Right forelimb (tissue), 1 donor: ENCODE measurements around the gene B3GALT5.

Experiments
- DNase-seq: peaks from one replicate; pipeline ENCODE4 v3.0.0-alpha.2; 2018

B3GALT5 gene

DNA sequence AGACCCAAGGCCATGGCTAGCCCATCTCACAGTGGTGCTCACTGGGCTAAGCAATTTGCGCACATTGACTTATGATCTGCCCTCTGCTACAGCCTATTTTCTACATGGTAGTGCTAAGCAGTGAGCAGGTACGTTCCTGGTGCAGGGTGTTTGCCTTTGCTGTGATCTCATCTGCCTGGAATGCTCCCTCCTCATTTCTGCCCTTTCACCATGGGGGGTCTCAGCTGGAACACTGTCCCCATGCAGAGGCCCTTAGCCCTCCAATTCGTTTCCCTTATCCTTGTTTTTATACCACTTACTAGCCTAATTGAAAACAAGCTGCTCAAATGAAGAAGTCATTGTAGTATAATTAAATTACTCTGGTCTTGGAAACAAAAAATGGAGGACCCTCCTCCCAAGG is 2.0 kb upstream of the B3GALT5 start:
- DNase-seq = no peak

DNA sequence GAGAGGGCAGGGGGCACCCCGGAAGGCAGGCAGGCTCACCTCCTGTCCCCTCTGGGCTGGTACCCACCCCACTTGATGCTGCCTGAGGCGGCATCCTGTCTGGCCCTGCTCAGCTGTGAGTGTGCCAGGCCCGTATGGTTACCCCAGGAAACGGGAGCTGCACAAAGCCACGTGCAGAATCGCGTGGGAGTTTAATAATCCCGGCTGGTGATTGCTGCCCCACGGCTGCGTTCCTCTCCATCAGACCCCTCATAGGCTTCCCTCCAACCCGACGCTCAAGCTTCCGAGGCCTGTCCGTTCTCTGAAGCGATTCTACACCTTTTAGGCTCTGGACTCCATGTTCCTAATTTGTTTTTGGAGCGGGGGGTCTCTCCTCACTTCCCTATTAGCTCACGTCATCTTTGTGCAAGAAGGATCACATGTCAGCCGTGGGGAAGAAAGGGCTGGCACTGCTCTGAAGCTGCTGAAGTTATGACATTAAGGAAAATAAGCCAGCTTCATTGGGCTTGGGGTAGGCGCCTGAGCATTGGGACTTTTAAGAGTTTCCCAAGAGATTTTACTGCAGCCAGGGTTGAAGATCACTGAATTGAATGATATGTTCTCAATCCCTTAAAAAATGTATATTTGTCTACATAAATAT is 1.1 kb upstream of the B3GALT5 start:
- DNase-seq = no peak

DNA sequence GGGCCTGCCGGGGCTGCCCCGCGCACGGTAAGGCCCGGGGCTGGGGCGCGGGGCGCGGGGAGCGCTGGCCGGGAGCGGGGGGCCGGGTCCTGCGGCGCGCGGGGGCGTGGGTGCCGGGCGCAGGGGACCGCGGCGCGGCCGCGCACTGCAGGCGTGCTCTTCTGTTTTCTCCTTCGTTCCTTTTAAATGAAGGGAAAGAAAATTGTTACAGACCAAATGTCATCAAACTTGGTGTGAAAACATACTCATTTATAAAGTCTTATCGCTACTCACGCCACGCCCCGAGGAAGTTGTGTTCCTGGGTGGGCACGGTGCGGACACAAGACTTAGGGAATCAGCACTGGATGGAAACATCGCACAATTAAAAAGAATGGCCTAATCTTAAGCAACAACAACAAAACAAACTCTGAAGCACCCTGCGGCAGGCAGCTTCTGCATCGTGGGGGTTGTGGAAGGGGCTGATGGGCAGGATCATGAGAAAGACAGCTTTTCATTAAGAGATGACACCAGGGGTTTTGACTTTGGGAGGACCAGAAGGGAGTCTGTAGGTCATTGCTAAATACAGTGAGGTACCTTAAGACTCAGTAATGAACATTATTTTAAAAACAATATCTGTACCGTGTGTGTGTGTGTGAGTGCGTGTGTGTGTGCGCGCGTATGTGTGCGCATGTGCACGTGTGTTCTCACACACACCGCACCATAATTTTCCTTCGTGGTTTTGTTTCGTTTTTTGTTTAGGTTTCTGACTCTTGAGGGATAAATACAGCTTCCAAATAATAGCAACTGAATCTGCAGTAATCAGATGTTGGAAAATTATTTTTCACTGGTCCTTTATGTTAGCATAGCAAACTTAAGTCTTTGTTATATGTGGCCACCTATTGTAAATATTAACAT is 548 bp downstream of the B3GALT5 start:
- DNase-seq = no peak

DNA sequence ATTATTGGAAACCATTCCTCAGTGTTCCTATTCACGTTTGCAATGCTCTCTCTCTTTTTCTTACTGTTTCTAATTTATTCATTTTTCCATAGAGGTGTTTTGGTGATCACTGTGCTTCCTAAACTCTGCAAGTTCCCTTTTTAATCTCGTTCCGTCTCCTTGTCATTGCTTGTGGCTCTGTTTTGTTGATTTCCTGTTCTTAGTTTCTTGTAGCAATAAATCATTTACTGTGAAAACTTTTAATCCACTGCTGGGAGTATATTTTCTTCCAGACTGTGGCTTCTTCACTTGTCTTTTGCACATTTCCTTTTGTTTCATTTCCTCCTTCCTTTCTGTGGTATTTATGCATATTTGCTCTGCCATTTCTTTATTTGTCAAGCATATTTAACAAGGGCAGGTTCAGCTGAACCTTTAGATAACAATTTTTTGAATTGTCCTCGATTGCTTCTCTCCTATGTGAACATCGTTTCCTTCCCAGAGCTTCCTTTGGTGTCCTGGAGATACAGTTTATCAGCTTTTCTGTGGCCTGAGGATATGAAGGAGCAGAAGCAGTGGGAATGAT is 3.6 kb downstream of the B3GALT5 start:
- no peak for DNase-seq

DNA sequence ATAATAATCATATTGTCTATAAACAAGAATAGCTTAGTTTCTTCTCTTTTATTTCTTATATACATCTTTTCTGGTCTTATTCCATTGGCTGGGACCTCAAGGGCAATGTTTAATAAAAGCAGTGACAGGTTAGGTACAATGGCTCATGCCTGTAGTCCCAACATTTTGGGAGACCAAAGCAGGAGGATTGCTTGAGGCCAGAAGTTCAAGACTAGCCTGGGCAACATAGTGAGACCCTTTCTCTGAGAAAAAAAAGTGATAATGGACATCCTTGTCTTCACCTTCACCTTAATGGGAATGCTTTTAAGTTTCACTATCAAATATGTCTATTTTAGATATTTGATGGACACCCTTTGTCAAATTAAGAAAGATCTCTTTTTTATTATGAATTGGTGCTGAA is 8.1 kb downstream of the B3GALT5 start:
- no peak for DNase-seq

DNA sequence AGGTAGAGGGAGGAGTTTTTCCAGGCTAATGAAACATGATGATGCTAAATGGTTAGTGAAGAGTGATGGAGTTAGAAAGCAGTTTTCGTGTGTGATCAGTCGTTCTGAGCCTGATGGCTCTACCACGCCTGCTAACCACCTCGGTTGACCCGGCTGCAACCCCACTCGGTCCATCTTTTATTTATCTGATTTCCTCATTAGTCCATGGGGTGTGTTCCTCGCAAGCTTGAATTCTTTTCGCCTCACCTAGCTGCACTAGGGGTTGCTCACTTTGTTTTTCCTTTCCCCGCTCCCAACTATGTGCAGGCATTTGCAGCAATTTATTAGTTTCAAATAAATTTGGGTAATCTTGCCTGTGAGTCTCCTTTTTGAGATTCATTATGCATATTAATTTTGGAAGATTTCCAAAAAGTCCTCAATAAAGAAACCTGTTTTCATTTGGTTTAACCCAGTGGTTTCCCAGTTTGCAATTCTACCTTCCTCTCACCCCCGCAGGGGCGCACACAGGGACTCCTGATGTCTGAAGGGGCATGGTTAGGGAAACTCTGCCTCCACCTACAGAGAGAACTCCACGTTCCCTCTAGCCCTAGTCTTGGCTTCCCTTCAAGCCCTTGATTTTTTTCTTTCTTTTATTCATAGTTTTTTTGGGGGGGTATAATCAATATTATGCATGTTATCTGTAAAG is 12.6 kb downstream of the B3GALT5 start:
- no peak for DNase-seq

DNA sequence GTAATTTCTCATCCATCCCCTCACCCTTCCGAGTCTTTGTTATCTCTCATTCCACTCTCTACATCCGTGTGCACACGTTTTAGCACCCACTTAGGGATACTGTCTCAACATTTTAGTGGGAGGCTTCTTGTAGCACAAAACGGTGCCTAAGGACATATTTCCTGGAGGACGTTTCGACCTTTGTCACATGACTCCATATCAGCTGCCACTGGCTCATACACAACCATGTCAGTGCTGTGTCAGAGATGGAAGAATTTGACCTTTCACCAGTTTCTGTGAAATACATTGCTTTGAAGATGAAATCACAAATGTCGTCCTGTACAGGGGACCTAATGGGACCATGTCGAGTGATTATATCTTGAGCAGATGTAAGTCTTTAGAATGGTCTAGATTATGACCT is 15.6 kb downstream of the B3GALT5 start:
- no peak for DNase-seq

DNA sequence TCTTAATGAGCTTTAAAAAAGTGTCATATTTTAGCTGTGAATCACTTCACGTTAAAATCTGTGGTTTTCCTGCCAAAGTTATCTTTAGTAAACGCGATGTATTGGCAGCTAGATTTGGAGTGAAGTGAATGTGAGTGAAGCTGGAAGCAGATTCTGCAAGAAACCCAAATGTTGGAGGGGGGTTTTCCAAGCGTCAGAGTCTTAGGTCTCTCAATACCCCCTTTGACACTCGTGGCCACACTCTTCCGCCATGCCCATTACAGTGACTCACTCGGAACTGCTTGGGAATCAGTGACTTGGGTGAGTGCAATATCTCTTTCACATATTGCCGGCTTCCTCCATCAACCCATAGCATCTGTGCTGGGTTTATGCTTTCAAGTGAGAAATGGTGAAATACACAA is 17.5 kb downstream of the B3GALT5 start:
- DNase-seq = no peak

DNA sequence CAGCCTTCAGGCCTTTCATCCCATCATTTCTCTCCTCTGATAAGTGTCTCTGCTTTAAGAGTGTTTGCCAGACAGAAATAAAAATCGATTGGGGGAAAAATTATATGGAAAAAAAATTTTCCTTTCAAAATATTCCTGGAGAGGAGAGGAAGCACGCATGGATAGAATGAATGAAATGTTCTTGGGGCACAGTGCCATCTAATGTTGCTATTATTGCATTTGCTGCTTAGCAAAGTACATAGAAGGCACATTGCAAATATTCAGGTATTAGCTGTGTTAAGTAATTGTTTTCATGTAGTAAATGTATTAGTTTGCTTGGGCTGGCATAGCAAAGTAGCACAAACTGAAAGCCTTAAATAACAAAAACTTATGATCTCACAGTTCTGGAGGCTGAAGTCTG is 18.1 kb downstream of the B3GALT5 start:
- DNase-seq = no peak

DNA sequence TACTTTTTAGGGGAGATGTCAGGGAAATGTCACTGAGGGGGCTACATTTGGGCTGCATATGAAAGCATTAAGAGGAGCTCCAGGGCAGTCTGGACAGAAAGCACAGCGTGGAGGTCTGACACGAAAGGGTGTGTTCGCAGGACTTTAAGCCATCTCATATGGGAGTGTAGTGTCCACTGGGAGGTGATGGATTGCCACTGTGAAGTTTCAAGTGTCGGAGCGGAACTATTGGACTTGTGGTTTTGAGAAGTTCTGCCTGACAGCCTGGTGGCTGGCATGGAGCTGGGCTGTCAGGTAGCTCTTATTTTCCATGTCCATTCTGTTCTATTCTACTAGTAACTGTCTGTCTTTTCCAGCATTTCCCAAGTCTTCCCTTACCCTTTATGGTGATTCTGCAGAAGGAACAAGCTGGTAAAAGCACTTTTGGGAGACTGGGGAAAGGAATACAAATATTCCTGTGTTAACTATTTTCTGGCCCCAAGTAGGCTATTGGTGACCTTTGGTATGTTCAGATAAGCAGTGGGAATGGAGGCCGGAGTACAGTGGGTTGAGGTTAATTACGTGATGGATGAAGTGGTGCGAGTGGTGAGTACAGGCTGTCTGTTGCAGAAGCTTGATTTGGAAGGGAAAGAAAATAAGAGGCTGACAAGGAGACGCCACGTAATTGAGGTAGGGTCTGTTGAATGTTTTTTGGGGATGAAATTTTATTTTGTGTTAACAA is 19.3 kb downstream of the B3GALT5 start:
- DNase-seq = no peak

DNA sequence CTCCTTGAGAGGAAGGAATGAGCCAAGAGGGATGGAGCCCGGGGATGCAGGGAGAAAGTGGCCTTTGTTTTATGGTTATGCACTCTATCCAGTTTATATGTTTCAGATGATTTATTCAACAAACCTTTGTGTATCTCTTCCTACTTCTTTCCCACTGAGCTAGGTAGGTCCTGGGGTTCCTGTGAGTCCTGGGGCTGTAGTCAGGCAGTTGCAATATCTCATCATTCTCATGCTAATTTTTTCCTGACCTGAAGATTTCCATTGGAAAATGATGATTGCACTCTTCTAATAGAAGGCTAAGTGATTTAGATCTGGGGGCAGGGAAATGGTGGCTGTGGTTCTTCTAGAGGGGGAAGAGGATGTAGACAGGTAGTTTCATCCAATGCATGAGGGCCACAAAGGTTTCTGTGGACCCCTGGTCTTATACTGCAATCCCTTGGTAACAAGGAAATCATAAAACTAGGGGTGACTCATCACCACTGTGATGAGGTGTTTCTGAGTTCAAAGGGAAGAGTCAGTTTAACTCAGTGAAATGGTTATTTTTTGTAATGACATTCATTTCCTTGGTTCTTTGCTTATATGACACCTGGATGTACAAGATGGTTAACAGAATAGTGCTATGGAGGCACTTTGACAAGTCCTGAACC is 20.2 kb downstream of the B3GALT5 start:
- DNase-seq = no peak

DNA sequence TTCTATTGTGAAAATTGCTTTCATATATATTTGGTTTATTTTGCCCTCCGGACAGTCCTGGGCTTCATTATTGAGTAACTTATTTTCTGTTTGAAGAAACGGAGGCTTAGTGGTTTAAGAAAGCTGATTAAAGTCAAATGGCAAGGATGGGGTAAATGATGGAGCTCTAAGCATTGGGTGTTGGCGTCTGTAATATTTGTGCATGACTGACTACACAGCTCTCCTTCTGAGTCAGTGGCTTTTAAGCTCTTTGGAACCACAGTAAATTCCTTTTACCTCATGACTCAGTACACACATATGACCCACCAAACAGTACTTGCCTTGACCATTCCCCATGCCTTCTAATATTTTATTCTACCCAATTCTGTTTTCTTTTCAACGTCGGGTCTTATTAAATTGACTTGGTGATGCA is 21.0 kb downstream of the B3GALT5 start:
- no peak for DNase-seq

DNA sequence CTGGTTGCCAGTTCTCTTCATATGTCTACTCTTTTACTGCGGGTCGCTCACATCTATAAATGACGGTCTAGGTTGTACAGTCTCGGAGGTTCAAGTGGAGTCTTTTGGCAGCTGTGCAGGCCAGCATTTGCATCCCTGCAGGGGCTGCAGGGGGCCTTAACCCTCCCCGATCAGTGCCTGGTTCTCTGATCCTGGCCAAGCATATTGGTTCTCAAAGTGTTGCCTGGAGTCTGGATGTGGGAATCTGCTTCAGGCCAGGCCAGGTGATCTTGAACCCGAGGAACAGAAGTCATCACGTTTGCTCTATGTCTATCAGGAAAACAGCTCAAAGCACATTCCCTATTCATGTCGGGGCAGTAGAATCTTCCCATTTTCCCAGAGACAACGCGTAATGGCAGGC is 21.8 kb downstream of the B3GALT5 start:
- no peak for DNase-seq

DNA sequence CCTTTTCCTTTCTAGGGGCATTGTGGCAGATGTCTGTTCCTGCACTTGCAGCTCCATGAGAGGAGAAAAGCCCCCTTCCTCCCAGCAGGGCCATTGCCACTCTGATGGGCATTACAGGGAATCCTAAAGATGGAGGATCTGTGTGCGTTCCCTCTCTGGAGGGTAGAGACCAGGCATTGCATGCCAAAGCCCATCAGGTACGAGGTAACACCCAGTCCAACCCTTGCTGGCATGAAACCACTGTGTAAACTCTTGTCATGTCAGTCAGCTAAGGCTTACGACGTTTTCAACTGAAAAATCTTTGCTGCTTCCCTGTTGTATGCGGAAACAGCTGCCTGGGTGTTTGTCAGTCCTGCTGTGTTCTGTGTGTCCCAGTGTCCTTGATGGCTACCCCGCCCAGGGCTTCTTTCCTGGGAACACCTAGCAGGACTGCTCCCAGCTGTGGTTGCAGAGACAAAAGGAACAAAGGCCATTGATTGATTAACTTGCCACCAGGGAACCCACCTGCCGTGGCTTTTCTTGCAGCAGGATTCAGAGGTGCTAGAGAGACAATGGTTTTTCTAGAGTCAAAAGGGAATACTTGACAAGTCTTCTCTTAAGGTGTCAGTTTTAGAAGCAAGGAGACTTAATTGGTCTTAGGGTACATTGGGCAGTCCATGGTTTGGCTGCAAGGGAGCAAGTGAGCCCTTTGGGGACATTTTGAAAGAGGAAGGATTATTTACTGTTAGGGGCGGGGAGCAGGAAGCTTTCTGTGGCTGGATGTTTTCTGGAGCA is 24.6 kb downstream of the B3GALT5 start:
- DNase-seq = no peak

DNA sequence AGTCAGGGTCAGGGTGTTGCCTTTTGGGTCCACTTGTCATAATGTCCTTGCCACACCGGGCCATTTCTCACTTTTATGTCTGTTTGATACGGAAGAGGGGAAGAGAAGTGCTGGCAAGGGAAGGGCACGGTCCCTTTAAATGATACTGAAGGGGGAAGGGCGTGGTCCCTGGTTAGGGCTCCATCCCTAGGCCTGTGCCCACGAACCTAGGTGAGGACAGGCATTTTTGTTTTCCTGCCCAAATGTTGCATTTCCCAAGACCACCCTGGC is 25.2 kb downstream of the B3GALT5 start:
- no peak for DNase-seq

DNA sequence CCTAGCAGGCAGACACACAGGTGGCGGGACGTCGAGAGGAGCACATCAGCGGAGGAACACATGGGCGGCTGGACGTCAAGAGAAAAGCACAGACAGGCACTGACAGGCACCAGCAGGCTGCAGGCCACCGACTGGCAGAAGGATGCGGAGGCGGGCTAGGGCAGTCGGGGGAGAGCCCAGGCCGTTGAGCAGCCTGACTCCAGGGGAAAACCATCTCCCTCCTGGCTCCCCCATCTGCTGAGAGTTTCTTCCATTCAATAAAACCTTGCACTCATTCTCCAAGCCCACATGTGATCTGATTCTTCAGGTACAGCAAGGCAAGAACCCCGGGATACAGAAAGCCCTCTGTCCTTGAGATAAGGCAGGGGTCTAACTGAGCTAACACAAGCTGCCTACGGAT is 25.5 kb downstream of the B3GALT5 start:
- no peak for DNase-seq

DNA sequence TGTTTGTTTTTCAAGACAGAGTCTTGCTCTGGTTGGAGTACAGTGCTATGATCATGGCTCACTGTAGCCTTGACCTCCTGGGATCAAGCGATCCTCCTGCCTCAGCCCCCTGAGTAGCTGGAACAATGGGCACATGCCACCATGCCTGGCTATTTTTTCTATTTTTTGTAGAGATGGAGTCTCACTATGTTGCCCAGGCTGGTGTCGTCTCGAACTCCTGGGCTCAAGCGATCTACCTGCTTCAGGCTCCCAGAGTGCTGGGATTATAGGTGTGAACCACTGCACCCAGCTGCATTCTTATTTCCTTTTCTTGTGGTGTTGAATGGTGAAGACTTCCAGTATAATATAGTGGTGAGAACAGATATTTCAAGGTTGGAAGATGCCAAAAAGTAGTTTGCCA is 28.0 kb downstream of the B3GALT5 start:
- no peak for DNase-seq

DNA sequence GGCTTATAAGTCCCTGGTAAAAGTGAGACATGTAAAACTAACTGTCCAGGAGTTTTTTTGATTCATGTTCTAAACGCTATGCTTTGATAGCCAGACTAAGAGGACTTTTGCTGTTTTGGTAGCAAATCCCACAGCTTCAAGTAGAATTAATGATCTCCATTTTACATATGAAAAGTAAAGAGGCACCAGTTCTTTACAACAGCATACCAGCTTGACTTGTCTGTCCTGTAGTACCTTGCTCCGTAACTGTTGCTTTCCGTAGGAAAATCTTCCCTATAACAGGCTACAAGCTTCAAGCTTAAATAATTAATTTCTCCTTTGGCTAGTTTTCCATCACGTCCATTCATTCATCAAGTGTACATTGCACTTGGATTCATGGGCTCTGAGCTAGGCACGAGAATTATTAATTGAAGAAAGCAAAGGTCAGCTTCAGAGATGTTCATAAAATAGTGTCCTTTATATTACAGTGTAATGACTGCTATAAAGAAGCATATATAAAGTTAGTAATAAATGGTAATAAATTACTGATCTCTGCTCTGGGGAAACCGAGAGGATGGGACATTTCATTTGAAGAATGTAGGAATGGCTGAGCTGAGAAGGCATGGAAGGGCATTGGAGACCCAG is 29.2 kb downstream of the B3GALT5 start:
- no peak for DNase-seq

DNA sequence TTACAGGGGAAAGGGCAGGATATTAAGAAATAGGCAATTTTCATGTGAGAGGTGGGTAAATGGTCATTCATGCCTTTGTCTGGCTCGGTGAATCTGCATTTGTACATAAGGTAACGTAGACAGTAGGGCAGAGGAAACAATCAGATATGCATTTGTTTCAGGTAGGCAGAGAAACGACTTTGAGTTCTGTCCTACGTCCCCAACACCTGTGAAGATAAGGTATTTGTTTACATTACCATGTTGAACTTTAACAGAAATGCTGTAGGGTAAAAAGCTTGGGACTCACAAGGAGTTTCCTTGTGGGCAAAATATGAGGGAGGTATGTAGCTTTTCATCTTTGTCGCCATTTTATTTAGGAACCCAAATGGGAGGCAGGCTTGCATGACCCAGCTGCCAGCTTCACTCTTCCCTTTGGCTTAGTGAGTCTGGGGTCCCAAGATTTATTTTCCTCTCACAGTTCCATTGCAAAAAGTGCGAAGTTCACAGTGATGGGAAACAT is 31.4 kb downstream of the B3GALT5 start:
- no peak for DNase-seq

DNA sequence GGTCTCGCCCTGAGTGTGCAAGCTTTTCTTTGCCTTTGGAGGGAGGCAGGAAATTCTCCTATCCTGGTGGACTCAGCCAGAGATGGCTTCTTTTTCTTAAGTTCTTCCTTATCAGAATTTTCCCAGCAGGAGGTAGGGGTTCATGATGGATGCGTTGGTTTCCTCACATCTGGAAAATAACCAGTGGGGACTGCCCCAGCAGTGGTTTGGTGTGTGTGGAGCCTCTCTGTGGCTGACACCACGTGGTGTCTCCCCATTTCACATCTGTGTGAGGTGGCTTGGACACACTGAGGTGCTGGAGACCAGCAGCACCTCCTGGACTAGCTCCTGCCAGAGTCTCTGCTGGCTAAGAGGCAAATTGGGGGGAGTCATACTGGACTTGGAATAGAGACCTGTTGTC is 32.6 kb downstream of the B3GALT5 start:
- no peak for DNase-seq

DNA sequence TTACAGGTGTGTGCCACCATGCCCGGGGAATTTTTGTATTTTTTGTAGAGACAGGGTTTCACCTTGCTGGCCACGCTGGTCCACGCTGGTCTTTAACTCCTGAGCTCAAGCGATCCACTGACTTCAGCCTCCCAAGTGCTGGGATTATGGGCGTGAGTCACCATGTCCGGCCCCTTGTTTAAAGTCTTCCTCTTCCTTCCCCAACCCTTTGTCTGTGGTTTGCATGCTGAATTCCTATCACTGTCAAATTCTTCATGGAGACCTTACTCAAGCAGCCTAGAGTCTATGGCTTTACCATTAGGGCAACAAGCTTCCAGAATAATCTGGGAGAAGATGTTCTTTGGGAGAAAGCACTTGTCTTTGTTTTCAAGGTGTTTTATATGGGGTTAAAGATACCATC is 34.7 kb downstream of the B3GALT5 start:
- DNase-seq = no peak
